ENCODE measurements around the gene NRIP1.
"Not testable (repeated sequence)": the region's sequence is repeated elsewhere in the genome, so short reads cannot be mapped to it uniquely, and the experiment has no call there.

The NRIP1 gene

DNA sequence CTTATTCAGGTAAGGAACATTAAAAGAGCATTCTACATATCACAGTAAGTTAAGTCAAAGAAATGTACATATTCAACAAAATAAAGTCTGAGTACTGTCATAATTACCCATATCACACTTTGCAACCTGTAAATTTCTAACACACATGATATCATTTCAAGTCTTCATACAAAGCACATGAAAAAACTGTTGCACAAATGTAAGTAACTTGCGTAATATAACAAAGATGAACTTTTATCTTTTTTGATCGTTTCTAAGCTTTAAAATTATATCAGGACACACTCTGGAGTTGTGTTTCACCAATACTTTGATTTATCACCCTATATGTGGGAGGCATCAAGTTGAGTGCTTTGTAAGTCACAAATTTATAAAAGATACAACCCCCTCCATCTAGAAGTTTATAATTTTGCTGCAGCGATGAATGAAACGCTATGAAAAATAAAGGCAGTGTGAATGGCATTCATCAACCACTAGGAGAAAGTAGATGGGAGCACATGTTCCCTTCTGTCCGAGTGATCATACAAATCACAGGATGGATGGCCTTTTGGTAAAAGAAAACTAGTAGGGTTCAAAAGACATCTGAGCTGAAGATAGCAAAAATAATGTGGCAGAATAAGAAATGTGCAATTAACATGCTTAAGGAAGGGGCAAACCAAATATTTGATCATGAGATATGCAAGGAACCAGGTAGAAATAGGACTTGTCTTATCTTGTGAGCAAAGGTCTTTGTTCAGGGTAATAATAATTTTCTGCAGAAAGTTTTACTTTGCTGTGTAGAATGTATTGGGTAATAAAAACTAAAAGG is 27.5 kb downstream of the NRIP1 start:
- DNase-seq, result no peak

DNA sequence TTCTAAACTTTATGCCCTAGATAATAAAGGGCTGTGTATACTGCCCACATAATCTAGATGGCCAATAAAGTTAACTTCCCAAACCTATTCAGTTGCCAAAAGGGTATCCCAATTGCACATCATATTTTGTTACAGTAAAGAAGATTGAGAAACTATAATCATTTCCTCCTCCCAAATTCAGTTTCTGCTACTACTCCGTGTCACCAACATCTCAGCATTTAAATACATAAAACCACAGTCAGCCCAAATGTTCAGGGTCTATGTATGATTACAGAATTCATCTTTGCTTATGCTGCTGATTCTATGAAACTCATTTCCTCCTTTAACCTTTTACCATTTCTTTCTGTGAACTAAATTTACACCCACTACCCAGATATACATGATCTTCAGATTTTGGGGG is 28.6 kb downstream of the NRIP1 start:
- DNase-seq, result no peak

DNA sequence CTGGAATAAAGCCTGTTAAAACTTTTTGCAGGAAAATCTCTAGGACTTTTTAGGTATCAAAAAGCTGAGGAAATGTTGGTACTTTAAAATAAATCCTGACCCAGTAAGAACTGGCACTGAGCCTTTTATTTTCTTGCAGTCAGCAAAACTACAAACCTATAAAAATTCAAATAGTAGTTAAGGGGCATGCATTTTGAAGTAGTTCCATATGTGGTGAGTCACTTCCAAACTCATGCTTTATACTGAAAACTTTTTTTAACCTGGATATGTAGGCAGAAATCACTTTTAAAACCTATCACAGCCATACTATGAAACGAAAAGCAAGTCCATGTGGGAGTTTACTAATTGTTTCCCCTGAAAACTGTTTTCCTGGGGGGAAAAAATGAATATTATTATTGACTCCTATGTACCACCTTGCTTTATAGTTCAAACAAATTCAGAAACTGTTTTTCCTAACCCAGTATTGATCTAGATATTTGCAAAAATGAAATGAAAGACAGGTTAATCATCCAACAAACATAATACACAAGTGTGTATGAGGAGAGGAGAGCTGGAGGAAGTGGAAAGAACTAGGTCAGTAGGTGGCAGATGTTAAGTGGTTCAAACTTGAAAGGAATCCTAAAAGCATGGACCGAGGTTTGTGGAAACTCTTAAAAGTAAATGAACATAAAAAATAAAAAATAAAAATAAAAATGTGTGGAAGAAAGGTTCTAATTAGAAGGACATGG is 30.5 kb downstream of the NRIP1 start:
- no peak for DNase-seq

DNA sequence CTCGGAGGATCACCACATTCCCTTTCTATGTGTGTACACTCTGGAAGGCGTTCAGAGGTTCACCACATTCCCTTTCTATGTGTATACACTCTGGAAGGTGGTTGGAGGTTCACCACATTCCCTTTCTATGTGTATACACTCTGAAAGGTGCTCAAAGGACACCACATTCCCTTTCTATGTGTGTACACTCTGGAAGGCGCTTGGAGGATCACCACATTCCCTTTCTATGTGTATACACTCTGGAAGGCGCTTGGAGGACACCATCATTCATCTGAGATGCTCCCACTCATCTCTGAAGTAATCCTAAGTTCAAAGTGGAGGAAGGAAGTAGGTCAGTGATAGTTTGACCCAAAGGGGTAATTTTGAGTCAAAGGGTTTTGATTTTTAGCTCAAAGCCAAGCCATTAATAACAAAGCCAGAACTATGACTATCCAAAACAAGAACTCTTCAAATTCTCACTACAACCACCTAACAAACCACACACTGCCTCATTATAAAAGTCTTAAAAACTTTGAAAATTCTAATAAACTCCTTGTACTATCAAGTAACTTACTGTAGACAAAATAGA is 32.9 kb downstream of the NRIP1 start:
- DNase-seq, result no peak

DNA sequence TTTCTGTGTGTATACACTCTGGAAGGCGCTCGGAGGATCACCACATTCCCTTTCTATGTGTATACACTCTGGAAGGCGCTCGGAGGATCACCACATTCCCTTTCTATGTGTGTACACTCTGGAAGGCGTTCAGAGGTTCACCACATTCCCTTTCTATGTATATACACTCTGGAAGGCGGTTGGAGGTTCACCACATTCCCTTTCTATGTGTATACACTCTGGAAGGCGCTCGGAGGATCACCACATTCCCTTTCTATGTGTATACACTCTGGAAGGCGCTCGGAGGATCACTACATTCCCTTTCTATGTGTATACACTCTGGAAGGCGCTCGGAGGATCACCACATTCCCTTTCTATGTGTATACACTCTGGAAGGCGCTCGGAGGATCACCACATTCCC is 33.4 kb downstream of the NRIP1 start:
- not testable (repeated sequence) for DNase-seq

DNA sequence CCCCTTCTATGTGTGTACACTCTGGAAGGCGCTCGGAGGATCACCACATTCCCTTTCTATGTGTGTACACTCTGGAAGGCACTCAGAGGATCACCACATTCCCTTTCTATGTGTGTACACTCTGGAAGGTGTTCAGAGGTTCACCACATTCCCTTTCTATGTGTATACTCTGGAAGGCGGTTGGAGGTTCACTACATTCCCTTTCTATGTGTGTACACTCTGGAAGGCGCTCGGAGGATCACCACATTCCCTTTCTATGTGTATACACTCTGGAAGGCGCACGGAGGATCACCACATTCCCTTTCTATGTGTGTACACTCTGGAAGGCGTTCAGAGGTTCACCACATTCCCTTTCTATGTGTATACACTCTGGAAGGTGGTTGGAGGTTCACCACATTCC is 33.9 kb downstream of the NRIP1 start:
- DNase-seq, result not testable (repeated sequence)

DNA sequence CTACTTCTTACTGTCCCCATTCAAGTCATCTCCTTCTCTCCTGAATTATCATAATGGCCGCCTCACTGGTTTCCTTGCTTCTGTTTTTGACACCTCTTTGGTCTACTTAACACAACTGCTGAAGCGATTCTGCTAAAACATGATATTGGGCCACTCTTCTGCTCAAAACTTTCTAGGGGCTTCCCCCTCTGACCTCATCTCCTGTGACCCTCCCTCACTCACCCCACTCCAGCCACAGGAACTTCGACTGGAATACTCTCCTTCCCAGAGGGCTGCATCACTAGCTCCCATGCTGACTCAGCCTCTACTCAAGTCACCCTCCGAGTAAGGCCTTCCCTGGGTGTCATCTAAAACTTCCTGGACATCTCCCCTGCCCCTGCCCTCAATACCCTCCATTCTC is 35.7 kb downstream of the NRIP1 start:
- no peak for DNase-seq

DNA sequence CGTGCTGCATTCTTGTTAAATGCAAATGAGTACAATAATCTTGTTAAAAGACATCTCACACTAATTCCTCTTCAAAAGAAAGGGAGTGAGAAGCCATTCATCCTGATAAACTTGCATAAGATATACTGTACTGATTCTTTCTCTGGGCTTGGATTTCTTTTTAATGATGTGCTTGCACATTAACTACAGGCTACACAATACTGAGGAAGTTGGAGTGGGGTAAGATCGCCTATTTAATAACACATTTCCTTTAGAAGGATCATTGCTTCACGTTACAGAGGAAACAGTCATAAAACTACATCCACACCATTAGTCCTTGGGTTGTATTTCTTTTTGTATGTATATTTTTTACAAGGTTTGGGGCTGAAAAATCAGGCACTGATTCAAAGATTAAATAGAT is 36.6 kb downstream of the NRIP1 start:
- no peak for DNase-seq

DNA sequence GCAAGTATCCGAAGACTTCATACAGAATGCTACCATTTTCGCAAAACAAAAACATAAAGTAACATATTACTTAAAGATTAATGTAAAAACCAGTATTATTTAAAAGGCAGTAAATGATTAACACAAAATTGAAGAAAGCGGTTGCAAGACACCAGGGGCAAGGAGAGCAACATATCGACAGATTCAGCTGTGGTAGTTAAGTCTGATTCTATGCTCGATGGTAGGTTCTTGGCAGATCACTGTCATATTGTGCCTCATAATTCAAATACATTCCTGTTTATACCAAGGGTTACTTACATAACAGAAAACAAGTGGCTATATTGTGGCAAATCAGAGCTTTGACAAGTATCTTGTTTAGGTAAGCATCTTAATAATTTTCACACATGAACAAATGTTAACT is 37.7 kb downstream of the NRIP1 start:
- DNase-seq, result no peak

DNA sequence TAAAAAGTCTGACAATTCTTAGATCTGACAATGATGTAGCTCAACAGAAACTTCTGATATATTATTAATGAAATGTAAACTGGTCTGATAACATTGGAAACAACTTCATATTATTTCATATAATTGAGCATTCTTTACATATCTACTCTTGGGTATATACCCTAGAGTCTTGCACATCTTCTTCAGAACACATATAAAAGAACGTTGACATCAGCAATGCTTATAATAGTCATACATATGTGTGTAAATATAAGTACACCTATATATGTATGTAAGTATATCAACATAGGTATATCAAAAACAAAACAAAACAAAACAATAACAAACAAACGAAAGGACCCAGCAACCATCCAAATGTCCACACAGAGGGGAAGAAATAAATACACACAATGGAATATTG is 38.4 kb downstream of the NRIP1 start:
- DNase-seq, result no peak

DNA sequence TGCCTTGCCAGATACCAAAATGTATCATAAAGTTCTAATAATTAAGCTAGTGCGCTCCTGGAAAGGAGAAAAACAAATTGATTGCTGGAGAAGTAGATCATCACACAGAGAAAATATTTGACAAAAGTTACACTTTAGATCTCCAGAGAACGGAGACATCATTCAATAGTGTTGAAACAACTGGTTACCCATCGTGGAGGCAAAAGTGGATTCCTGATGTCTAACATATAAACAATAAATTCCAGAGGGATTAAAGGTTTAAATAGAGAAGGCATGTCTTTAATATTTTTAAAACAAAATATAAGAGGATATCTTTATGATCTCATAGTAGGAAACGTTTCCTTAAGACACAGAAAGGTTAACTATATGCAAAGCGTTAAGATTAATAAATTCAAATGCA is 41.0 kb downstream of the NRIP1 start:
- DNase-seq, result no peak

DNA sequence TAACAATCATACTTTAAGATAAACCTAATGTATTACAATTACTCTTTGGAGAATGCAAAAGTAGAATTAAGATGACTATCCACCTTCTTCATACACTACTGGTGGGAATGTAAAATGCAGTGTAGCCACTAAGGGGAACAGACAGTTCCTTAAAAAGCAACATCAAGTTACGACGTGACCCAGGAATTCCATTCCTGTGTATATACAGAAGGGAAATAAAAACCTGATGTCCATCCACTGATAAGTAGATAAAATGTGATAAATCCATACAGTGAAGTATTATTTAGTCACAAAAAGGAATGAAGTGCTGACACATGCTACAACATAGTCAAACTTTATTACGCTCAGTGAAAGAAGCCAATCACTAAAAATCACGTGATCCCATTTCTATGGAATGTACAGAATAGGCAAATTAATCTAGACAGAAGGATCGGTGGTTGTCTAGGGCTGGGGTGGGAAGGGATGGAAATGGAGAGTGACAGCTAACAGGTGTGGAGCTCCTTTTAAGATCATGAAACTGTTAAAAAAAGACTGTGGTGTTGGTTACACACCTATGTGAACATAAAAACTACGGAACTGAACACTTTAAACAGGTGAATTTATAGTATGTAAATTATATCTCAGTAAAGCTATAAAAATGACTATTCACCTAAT is 42.1 kb downstream of the NRIP1 start:
- DNase-seq, result no peak

DNA sequence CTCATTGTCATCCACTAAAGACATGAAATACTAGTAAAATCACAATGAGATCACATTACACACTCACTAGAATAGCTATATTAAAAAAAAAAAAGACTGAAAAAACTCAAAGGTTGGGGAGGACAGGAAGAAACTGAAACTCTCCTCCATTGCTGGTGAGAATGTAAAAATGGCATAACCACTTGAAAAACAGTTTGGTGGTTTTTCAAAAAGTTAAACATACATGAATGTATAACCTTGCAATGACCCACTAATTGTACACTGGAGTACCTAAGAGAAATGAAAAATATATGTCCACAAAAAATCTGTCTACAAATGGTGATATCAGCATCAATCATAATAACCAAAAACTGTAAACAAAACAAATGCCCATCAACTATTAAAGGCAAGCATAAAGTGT is 44.0 kb downstream of the NRIP1 start:
- DNase-seq, result no peak

DNA sequence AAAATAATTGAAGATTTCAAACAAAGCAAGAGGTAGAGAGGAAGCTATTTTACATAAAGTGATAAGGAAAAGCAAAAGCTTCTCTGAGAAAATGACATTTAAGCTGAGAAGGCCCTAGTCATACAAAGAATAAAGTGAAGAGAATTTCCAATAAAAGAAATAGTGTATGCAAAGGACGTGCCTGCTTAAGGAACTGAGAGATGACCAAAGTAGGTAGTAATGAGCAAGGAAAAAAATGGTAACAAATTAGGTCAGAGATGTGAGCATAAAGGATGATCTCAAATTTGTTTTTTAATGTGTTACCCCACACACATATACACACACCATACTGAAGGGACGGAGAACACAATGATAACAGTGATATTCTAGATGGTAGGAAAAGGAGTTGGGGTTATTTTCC is 46.4 kb downstream of the NRIP1 start:
- no peak for DNase-seq

DNA sequence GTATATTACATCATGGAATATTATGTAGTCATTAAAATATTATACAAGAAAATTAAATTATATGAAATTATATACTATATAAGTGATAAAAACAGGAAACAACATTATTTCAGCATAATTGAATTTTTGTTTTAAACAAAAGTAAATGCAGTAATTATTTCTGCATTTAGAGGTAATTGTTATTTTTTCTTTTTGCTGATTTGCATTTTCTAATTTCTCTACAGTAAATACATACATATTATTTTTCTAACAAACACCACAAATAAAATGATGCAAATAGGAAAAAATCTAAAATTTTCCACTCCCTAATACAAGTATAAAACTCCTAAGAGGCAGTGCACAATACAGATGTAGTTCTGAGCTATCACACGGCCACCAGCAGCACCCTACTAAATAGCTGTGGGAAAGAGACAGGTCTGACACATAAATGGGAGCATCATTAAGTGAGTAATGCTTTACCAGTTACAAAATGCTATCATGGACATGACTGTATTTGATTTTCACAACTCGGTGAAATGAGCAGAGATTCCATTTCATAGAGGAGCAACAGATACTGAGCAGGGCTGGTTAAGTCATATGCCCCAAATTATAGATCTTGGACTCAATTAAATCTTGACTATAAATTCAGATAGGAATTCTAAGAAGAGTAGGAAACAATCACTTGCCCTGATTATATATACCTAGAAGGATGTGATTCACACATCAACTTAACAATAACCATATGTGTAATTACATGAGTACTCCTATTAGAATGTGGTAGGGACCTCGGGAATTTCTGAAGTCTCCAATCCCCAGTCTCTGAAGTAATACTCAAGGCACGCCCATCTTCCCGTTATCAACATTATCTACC is 49.0 kb downstream of the NRIP1 start:
- DNase-seq, result no peak

DNA sequence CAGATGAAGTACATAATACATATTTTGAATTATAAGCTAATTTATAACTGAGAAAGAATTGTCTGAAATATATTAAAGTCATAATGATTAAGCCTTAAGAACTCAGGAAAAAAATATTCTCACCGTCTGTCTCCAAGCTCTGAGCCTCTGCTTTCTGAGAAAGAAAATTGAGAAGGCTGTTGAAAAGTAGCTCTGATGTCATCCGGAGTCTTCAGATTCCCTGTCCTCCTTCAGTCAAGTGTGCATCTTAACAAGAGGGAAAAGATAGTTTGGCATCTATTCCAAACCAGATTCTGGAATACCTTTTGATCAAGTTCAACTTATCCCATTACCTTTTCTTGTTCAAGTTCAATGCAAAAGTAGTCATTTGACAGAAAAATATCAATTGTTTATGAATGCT is 50.6 kb downstream of the NRIP1 start:
- no peak for DNase-seq

DNA sequence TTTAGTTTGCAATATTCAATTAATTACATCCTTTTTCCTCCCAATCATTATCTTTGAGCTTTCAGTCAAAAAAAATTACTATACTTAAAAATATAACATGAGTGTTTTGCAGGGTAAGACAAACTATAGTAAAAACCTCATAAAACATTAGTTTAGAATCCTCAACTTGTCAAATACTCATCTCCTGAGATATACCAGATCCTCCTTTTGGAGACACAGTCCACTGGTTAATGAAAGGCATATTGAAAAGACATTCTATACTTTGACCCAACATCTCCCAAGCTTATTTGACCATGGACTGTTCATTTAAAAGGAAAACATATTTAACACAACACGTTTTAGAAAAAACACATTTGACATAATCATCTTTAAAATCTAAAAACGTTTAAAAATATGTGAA is 52.8 kb downstream of the NRIP1 start:
- no peak for DNase-seq

DNA sequence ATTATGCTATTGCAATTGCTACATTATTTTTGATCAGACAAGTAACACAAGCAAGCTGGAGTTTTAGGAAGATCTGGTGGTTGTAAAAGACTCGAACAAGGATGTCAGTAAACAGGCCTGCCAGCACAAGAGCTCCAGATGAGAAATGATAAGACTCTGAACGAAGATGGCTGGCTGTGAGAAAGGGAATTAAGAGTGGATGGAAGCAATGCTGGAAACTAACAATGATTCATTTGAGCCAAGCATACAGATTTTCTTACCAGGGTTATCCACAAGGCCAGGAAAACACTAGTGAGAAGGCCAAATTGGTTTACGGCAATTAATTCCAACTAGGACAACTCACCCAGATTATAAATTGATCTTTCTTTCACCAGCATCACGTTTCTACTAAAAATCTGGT is 54.2 kb downstream of the NRIP1 start:
- DNase-seq, result no peak

DNA sequence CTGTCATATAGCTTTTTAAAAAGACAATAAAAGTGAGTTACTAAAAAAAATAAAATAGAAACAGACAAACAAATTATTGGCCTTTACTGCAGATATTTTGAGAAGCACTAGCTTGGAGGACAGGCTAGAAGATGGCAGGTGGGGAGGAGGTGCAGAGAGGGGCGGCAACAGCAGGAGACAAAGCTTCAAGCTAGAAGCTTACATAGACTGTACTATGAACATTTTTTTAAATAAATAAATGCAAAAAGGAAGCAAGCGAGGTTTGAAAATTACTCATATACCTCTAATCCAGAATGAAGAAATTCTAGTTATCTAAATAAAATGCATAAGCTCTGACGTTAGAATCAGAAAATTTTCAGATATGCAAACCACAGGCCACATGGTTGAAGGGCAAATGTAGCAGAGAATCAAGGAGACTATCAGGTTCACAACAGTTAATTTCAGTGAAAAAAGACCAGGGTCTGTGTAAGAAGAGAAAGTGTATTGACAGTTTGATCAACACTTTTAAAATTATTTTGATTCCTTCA is 54.9 kb downstream of the NRIP1 start:
- DNase-seq, result no peak

DNA sequence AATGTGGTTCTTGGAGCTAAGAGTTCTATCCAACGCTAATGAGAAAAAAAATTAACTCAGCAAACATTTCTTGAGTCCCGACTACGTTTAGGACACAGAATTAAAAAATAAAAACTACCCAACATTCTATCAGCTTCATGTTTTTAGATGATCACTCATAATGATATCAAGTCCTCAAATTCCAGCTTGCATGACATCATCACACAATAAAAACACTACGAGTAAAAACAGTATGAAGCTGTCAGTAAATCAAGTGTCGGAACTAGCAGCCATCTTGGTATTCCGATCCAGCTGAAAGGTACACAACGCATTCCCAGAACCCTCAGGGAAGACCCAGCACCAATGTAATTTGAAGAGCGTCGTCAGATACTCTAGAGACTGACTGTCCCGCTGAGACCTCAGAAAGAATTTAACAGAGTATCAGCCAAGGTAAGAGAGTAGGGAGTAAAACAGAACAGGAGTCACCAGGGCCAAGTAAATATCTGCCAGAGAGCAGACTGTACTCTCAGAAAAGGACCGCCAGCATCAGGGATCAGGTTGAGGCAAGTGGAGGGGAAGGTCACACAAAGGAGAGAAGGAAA is 57.0 kb downstream of the NRIP1 start:
- DNase-seq, result no peak

DNA sequence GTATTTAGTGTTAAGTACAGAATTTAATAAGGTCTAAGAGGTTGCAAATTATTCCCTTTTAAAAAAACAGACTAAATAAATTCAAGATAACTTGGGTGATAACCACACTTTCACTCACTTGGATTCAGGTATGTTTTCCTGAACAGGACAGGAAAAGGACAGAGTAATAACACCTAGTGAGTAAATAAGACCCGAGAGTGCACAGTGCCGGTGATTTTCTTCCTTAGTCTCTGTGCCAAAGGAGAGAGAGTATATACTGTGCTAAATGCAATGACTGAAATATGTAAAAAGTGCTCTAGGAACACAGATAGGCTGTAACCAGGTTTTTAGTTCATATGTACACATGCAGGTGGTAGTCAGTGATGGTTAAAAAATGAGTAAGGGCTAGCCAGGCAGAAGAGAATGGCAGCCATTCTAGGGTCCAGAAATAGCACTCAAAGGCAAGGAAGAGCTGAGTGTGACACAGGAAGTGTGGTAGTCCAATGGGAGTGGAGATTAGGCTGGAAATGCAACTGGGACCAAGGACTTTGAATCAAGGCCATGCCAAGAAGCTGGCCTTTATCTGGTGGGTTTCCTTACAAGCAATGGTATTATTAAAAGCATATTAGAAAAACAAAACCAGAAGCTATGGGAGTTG is 58.1 kb downstream of the NRIP1 start:
- no peak for DNase-seq

DNA sequence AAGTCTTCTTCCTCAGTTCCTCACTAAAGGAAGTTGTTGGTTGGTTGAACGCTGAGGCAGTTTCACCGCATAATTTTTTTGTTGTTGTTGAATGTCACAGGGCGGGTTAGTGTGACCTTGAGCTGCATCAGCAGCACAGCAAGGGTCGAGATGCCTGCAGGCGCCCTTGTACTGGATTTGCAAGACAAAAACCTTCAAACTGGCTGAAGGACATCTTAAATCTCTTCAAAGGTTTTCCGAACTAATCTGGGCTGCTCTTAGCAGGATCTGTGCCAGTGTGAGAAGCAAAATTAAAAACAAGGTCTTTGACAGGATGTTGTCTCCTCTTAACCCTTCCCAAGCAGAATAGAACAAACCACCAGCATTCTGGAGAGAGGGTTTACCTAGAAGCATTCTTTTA is 59.4 kb downstream of the NRIP1 start:
- no peak for DNase-seq
